ENCODE results near the gene HSPA4.
"Not testable (repeated sequence)": the region's sequence is repeated elsewhere in the genome, so short reads cannot be mapped to it uniquely, and the experiment has no call there.

The HSPA4 gene

GRCh38 chr5:133051542-133052316 is at the start of gene HSPA4:
TSS of gene HSPA4 (plus strand) at chr5:133052013. CDS start at chr5:133052251, 238 bp downstream.
- peak; percentile 87 for DNase-seq (ENCODE audit: low read depth)

GRCh38 chr5:133006653-133007052 is 45.2 kb upstream of the HSPA4 start:
- DNase-seq (ENCODE audit: low read depth), result no peak

- not testable (repeated sequence) for DNase-seq (ENCODE audit: low read depth)
These were observed 43.4 kb upstream of the HSPA4 start for GRCh38 chr5:133008455-133008854.

- no peak for DNase-seq (ENCODE audit: low read depth)
These were observed 36.3 kb upstream of the HSPA4 start for GRCh38 chr5:133015466-133015865.

GRCh38 chr5:133017964-133018363 is 33.8 kb upstream of the HSPA4 start:
- no peak for DNase-seq (ENCODE audit: low read depth)

- DNase-seq (ENCODE audit: low read depth), result not testable (repeated sequence)
These were observed 32.3 kb upstream of the HSPA4 start for GRCh38 chr5:133019471-133019870.

GRCh38 chr5:133025804-133026663 is 25.8 kb upstream of the HSPA4 start, which contains the start of gene ZCCHC10:
TSS of gene ZCCHC10 (minus strand) at chr5:133026549. CDS start at chr5:133026537, 12 bp downstream.
- peak; percentile 62 for DNase-seq (ENCODE audit: low read depth)

GRCh38 chr5:133026664-133027153 is 25.1 kb upstream of the HSPA4 start:
- DNase-seq (ENCODE audit: low read depth), result no peak

- no peak for DNase-seq (ENCODE audit: low read depth)
These were observed 22.4 kb upstream of the HSPA4 start for GRCh38 chr5:133029416-133029815.

- no peak for DNase-seq (ENCODE audit: low read depth)
These were observed 21.3 kb upstream of the HSPA4 start for GRCh38 chr5:133030343-133031005.

- DNase-seq (ENCODE audit: low read depth), result no peak
These were observed 18.7 kb upstream of the HSPA4 start for GRCh38 chr5:133032852-133033742.

GRCh38 chr5:133034064-133034463 is 17.7 kb upstream of the HSPA4 start:
- no peak for DNase-seq (ENCODE audit: low read depth)

GRCh38 chr5:133035224-133035623 is 16.6 kb upstream of the HSPA4 start:
- no peak for DNase-seq (ENCODE audit: low read depth)

- not testable (repeated sequence) for DNase-seq (ENCODE audit: low read depth)
These were observed 15.1 kb upstream of the HSPA4 start for GRCh38 chr5:133036677-133037076.

- no peak for DNase-seq (ENCODE audit: low read depth)
These were observed 10.5 kb upstream of the HSPA4 start for GRCh38 chr5:133041157-133041784.

- DNase-seq (ENCODE audit: low read depth), result no peak
These were observed 9.9 kb upstream of the HSPA4 start for GRCh38 chr5:133041910-133042309.

GRCh38 chr5:133046560-133046959 is 5.3 kb upstream of the HSPA4 start:
- DNase-seq (ENCODE audit: low read depth), result not testable (repeated sequence)

GRCh38 chr5:133047404-133047803 is 4.4 kb upstream of the HSPA4 start:
- DNase-seq (ENCODE audit: low read depth), result no peak

GRCh38 chr5:133048993-133049725 is 2.7 kb upstream of the HSPA4 start:
- no peak for DNase-seq (ENCODE audit: low read depth)

- DNase-seq (ENCODE audit: low read depth), result no peak
These were observed 2.1 kb upstream of the HSPA4 start for GRCh38 chr5:133049726-133050048.

Measured in HS-27A (cell line).